Activated CD4-positive, alpha-beta T cell treated with anti-CD3 and anti-CD28 coated beads, Interleukin-2, Interleukin-4, amounts not matched to agents 100 ng/mL and 50 ng/mL, durations not matched to agents 16 hours and 8 hours (primary cell): ENCODE measurements around the gene ARMH4.

Source experiments
- DNase-seq: peaks from one replicate; pipeline ENCODE4 v3.0.0-alpha.2; 2020; ENCODE audit warnings: low spot score

ARMH4 gene

GRCh38 chr14:58100735-58101368 is 51.2 kb downstream of the ARMH4 start:
- no peak for DNase-seq

- DNase-seq = no peak
Observed at GRCh38 chr14:58099682-58100081, 52.3 kb downstream of the ARMH4 start.

GRCh38 chr14:58098507-58098906 is 53.5 kb downstream of the ARMH4 start:
- DNase-seq = no peak

- DNase-seq = no peak
Observed at GRCh38 chr14:58096731-58097130, 55.3 kb downstream of the ARMH4 start.

GRCh38 chr14:58091883-58092630 is 60.0 kb downstream of the ARMH4 start:
- DNase-seq = no peak

- DNase-seq = no peak
Observed at GRCh38 chr14:58089612-58090011, 62.4 kb downstream of the ARMH4 start.

GRCh38 chr14:58088961-58089360 is 63.1 kb downstream of the ARMH4 start:
- no peak for DNase-seq

- no peak for DNase-seq
Observed at GRCh38 chr14:58085877-58086276, 66.1 kb downstream of the ARMH4 start.

GRCh38 chr14:58082491-58083098 is 69.4 kb downstream of the ARMH4 start:
- peak; percentile 7 for DNase-seq

- DNase-seq = no peak
Observed at GRCh38 chr14:58082011-58082410, 70.0 kb downstream of the ARMH4 start.

- DNase-seq = no peak
Observed at GRCh38 chr14:58078471-58078870, 73.5 kb downstream of the ARMH4 start.

GRCh38 chr14:58078068-58078467 is 73.9 kb downstream of the ARMH4 start:
- no peak for DNase-seq

- DNase-seq = no peak
Observed at GRCh38 chr14:58077621-58078020, 74.4 kb downstream of the ARMH4 start.

GRCh38 chr14:58073516-58073915 is 78.5 kb downstream of the ARMH4 start:
- no peak for DNase-seq

- DNase-seq = peak; percentile 56
Observed at GRCh38 chr14:58072288-58073071, 79.5 kb downstream of the ARMH4 start.

GRCh38 chr14:58071341-58071740 is 80.7 kb downstream of the ARMH4 start:
- DNase-seq = no peak

GRCh38 chr14:58068306-58068705 is 83.7 kb downstream of the ARMH4 start:
- DNase-seq = no peak

GRCh38 chr14:58066115-58066514 is 85.9 kb downstream of the ARMH4 start:
- no peak for DNase-seq

- no peak for DNase-seq
Observed at GRCh38 chr14:58061581-58061980, 90.4 kb downstream of the ARMH4 start.

- DNase-seq = no peak
Observed at GRCh38 chr14:58060898-58061297, 91.1 kb downstream of the ARMH4 start.

GRCh38 chr14:58060077-58060476 is 91.9 kb downstream of the ARMH4 start:
- no peak for DNase-seq

- DNase-seq = no peak
Observed at GRCh38 chr14:58059126-58059525, 92.9 kb downstream of the ARMH4 start.
